Stimulated activated CD8-positive, alpha-beta memory T cell treated with anti-CD3 and anti-CD28 coated beads, Interleukin-15, amount 100 ng/mL, for 4 hours (primary cell): ENCODE data around the gene CTNNA2.

ENCODE experiments used
- DNase-seq, 2 donors: peaks; one replicate each; pipeline ENCODE4 v3.0.0-alpha.2; 2020; ENCODE audit warnings: low read depth in 2 of 2

Gene CTNNA2

DNA sequence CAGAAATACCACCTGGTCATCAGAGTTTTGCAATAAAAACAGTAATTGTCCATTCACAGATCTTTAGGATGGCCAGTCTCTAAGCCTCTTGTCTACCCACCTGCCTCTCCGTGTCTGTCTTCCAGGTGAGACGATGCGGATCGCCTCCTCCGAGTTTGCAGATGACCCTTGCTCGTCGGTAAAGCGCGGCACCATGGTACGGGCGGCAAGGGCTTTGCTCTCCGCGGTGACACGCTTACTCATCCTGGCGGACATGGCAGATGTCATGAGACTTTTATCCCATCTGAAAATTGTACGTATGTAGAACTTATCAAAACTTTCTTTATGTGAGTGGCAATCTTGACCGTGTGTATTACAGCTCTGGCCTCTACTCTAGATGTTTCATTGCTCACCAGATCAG lies 345.0 kb downstream of the CTNNA2 start:
- no peak for DNase-seq

DNA sequence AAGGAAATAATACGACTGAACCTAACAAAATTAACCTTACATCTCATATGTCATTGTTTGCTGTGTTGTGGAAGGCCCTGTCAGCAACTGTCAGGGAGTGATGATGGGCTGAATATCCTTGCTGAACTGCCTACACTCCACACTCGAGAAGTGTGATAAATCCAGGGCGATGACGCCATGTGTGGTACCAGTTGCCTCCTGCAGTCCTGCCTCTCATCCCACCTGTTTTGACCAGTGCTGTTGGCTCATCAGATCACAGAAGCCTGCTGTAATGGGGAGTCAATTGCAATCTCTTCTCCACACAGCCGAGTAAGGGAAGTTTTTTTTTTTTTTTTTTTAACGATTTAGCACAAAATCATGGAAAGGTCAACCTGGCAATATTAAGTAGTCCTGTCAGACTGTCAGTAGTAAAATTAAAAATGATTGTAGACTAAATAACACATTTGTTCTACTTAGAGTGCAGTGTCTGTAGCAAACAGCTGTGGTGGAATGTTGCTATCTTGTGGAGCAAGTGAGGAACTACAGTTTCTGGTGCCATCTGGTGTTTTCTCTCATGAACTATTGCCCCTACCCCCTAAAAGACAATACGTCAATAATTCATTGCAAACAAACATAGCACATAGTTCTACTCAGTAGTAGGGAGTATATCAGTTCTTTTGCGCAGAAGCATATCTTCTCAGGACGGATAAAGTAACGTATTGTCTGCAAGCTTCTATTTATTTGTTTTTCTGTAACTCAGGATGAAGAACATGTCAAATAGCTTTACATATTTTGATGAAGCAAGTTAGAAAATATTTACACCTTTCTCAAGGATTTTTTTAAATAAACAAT lies 347.6 kb downstream of the CTNNA2 start:
- no peak for DNase-seq

DNA sequence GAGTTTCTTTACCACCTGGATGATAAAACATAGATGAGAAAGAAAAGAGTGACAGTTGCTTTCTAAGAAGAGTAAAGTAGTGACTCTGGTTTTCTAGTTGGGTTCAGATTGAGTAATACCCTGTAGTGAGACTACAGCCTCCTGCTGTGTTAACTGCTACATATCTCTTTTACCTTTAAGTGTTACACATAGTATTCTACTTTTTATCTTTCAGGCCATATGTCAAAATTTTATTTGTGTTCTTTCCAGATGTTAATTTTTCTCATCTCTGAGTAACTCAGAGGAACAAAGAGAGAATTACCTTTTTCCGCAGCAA lies 348.2 kb downstream of the CTNNA2 start:
- DNase-seq = no peak

GRCh38 chr2:79862756-79863155 lies 349.9 kb downstream of the CTNNA2 start:
- DNase-seq = no peak

DNA sequence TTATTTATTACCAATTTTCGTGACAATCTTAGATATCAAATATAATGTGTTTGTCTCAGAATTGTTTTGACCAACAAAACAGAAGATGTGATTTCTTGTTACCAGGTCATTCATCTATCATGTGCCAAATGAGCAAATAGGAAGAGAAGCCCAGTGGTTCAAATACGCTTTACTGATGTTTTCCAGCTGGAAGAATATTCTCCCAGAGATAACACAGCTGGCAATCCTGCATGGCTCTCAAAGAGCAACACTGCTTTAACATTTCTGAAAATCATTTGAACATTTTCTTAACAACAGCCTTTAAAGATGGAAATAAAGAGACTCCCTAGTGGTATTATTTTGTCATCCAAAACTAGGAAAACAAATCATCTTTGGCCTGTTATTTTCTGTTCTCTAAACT lies 359.8 kb downstream of the CTNNA2 start:
- DNase-seq = no peak

GRCh38 chr2:79874015-79874414 lies 361.2 kb downstream of the CTNNA2 start:
- no peak for DNase-seq

DNA sequence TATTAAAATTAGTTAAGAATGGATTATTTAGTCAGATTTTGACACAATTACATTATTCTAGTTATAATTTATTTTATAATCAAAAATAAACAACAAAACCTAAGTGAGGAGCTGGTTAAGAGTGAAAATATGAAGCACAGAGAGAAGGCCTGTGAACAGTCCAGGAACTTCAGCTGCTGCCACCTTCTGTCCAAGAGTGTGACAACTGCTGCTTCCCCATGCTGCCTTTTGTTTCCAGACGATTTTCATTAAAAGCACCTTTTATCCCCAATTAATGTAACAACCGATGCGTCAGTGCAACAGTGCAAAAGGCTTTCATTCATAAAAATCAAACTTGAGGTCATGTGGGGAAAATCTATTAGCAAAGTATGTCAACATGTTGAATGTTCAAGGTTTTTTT lies 363.6 kb downstream of the CTNNA2 start:
- no peak for DNase-seq

DNA sequence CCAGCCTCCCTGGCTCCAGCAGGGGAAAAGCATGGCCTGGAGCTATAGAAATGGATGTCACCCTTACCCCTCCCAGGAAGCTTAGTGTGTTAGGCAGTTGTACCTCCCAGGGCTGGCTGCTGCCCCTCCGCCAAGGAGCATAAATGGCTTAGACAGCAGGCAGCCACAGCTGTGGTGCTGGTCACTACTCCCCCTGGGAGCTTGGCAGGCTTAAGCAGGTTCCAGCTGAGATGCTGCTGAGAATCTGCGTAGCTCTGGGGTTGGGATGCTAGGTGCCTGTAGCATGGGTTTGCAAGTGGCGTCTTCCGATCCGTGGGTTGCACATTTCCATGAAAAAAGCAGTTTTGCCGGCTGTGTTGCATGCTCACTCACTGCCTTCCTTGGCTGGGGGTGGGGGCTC lies 369.7 kb downstream of the CTNNA2 start:
- no peak for DNase-seq

- no peak for DNase-seq
Observed at GRCh38 chr2:79887747-79888374, 375.0 kb downstream of the CTNNA2 start.

DNA sequence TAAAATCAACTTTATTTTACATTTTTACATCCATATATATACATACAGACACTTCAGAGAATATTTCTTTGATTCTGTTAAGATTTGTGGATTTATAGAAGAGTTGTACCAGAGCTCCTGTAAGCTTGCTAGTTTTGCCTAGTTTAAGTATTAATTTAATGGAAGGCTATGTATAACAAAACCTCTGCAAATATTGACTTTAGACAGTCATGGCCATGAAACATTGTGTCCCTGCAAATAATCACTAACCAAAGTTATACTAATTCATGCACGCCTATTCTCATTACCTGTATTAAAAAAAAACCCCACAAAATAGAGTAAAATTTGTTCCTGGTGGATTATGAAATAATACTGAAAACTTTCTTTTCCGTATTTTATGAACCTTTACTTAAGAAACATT lies 379.3 kb downstream of the CTNNA2 start:
- no peak for DNase-seq

DNA sequence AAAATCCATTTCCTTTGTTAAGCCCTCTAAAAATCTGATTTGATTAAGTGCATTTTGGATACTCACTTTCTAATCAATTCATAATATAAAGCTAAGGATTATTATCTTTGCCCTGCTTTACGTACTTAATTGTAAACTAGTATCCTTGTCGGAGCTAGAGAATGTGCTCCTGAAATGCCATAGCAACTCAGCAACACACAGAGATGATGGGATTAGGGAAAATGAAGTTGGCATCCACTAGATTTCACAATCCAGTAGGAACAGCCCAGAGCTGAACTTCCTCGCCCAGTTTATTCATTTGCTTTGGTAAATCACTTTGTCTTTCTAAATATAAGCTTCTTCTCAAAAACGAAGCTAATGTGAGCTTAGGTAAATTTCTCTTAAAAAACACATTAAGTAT lies 386.3 kb downstream of the CTNNA2 start:
- no peak for DNase-seq

DNA sequence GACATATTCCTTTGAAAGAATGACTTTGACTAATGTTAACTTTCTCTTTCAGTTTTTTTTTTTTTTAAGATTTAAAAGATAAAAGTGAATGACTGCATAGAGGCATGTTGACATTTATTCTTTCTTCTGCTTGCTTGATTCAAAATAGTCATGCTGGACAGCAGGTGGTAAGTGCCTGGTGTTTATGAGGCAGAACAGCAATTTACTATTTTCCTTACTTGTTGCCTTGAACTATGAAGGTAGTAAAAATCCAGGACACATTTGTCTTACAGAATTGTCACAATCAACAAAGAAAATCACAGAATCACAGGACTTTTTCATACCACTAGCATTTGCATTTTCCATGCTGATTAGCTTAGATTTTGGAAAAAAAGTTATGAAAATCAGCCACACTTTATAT lies 388.3 kb downstream of the CTNNA2 start:
- DNase-seq = no peak

- no peak for DNase-seq
Observed at GRCh38 chr2:79903222-79904000, 390.6 kb downstream of the CTNNA2 start.

GRCh38 chr2:79906139-79906890 lies 393.5 kb downstream of the CTNNA2 start:
- no peak for DNase-seq

- no peak for DNase-seq
Observed at GRCh38 chr2:79909521-79909920, 396.7 kb downstream of the CTNNA2 start.

DNA sequence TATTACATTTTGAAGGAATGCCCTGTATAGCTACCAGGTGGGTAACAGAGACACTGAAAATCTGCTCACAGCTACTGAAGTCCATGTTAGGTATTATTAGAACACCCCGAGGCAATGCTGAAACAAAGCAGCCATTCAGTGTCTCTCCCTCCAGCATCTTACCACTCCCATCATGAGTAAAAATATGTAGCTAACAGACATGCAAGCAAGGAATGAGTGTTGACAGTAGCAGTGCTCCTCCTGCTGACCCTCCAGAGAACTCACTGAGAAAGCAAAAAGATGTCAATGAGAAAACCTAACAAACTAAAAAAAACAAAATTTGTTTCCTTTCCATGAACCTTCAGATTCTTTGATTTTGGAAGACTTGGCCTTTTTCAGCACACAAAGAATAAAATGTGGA lies 397.8 kb downstream of the CTNNA2 start:
- DNase-seq = no peak

DNA sequence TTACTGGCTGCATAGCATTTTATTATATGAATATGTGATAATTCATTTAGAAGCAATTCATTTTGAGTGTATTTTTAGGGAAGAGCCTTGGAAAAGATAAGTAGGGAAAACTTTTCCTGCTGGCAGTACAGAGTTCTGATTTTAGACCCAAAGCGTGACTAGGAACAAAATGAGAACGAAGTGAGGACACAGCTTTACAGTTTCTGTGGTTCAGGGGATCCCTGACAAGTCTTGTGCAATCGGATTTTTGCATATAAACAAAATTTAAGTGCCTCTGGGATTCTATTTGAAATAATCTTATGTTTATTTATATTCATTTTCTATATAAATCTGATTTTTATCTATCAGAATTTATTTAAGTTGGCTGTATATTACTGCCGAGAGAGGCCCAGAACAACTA lies 402.6 kb downstream of the CTNNA2 start:
- DNase-seq = no peak

GRCh38 chr2:79916285-79916684 lies 403.4 kb downstream of the CTNNA2 start:
- no peak for DNase-seq

- DNase-seq = no peak
Observed at GRCh38 chr2:79920512-79921076, 407.7 kb downstream of the CTNNA2 start.

GRCh38 chr2:79929624-79930023 lies 416.8 kb downstream of the CTNNA2 start:
- no peak for DNase-seq

- DNase-seq = no peak
Observed at GRCh38 chr2:79935046-79935732, 422.3 kb downstream of the CTNNA2 start.
